Measurements from ENCODE around the gene ANKRD42.

GRCh38 chr11:83194281-83195142 is 1.0 kb downstream of the ANKRD42 start:
- TF ChIP-seq CTCF (IDR thresholded peaks at IDR 0.05; ENCODE audit: extremely low read depth in 1 of 2, insufficient read depth in 1 of 2, low read depth in 1 of 2, low read length in 2 of 2): no peak
- no peak for TF ChIP-seq EZH2 (IDR thresholded peaks at IDR 0.05; ENCODE audit: borderline replicate concordance, low read depth, low read length, severe bottlenecking)
- TF ChIP-seq POLR2AphosphoS5 (IDR thresholded peaks at IDR 0.05; ENCODE audit: insufficient read depth, low read depth, low read length): peak; percentile 43
